OCI-LY1 (cell line): ENCODE data around the gene RPS27A.

Experiments
- EZH2 ChIP-seq: fragments of 200-600 bp; sonication (generic), shearing (Covaris generic); IDR thresholded peaks from 2 replicates; pipeline ENCODE4 v1.8.0; 2017; ENCODE audit warnings: borderline replicate concordance, mixed run types, mild to moderate bottlenecking, antibody characterized with exemption, low read length, moderate library complexity, mixed read lengths
- TF ChIP-seq, protein P1 (sequence below): fragments of 200-600 bp; sonication (generic), shearing (Covaris generic); IDR thresholded peaks from 2 replicates; pipeline ENCODE4 v1.5.1; 2017; ENCODE audit warnings: mild to moderate bottlenecking, antibody characterized with exemption, low read length, moderate library complexity, mixed read lengths

DNA sequence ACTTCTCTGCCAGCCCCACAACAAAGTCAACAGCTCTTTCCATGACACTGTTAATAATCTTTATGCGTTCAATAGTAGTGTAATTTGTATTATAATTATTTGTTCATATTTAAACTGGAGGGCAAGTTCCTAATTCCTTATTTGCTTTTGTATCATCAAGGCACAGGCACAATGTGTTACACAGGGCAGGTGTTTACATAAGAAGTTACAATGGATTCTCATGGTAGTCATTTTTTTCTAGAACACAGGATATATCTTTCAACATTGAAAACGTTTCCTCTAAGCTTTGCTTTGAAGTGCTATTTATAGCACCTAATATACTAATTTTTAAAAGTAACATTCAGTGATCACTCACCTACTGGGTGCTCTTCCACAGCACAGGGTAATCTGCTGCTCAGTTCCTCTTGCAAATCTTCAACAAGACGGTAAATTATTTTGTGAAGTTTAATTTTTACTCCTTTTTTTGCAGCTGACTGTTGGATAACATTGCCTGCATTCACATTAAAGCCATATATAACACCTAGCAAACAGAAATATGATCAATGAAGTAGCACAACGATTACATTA is 7.3 kb downstream of the RPS27A start:
- TF ChIP-seq, protein P1, sequence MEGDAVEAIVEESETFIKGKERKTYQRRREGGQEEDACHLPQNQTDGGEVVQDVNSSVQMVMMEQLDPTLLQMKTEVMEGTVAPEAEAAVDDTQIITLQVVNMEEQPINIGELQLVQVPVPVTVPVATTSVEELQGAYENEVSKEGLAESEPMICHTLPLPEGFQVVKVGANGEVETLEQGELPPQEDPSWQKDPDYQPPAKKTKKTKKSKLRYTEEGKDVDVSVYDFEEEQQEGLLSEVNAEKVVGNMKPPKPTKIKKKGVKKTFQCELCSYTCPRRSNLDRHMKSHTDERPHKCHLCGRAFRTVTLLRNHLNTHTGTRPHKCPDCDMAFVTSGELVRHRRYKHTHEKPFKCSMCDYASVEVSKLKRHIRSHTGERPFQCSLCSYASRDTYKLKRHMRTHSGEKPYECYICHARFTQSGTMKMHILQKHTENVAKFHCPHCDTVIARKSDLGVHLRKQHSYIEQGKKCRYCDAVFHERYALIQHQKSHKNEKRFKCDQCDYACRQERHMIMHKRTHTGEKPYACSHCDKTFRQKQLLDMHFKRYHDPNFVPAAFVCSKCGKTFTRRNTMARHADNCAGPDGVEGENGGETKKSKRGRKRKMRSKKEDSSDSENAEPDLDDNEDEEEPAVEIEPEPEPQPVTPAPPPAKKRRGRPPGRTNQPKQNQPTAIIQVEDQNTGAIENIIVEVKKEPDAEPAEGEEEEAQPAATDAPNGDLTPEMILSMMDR = no peak
- no peak for TF ChIP-seq EZH2
